ENCODE measurements around the gene RABGAP1L. TPM values are rescaled to one million over a fixed set of nuclear protein-coding genes. Genes with fewer than 3 reads are reported as not detected.
A peak's percentile ranks its signal among the peaks of the same experiment; 100 is the strongest.

RABGAP1L gene
- total RNA-seq, 6 experiments from 2014 or later: 11.7 to 23.1 (median 18.5) TPM

DNA sequence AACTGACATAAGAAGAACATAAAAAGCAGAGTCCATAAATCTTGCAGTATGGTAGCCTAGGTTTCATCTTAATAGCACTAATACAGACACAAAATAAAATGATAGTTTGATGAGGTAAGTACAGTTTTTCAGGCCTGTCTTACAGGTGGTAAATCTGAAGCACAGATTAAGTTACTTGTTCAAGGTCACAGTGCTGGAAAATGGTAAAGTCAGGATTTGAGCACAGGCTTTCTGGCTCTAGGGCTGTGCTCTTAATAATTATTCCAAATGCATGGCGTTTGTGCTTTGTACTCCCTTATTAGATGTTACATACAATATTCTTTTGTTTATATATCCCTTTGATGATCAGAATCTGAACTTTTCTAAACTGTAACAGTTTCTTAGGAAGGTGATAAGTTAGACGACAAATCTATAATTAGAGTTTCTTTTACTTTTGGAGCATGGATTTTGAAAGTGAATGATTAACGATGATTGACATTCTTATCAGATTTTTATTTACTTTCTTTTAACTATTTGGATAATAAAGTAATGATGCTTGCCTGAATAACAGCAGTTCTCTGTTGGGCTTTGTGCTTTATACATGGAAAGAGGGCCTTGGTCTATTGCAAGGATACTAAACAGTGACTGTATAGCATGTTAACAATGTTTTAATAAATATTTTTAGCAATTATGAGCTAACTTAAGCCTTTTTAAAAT is 738.9 kb downstream of the RABGAP1L start:
- H3K36me3 ChIP-seq: no peaks in the 10 kb centered on the region
- peaks cover 0 to 30% (median 3%) of the 10 kb centered on the region in 4 donors for H3K4me1 ChIP-seq
- H3K9me3 ChIP-seq: no peaks in the 10 kb centered on the region
- 27% methylated on average over 3 of the region's 3 CpGs for WGBS (ENCODE audit: insufficient coverage, low coverage, low lambda C conversion rate, missing lambda C conversion rate)
- TF ChIP-seq, protein P1, sequence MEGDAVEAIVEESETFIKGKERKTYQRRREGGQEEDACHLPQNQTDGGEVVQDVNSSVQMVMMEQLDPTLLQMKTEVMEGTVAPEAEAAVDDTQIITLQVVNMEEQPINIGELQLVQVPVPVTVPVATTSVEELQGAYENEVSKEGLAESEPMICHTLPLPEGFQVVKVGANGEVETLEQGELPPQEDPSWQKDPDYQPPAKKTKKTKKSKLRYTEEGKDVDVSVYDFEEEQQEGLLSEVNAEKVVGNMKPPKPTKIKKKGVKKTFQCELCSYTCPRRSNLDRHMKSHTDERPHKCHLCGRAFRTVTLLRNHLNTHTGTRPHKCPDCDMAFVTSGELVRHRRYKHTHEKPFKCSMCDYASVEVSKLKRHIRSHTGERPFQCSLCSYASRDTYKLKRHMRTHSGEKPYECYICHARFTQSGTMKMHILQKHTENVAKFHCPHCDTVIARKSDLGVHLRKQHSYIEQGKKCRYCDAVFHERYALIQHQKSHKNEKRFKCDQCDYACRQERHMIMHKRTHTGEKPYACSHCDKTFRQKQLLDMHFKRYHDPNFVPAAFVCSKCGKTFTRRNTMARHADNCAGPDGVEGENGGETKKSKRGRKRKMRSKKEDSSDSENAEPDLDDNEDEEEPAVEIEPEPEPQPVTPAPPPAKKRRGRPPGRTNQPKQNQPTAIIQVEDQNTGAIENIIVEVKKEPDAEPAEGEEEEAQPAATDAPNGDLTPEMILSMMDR (IDR thresholded peaks at IDR 0.05): no peak
- TF ChIP-seq POLR2A (IDR thresholded peaks at IDR 0.05): no peak
- no peaks in the 10 kb centered on the region for H3K27me3 ChIP-seq
- H3K27ac ChIP-seq: peak overlapping the region in 2 of 3 donors; percentile 5 to 29
- H3K4me3 ChIP-seq: no peak overlapping the region
- ATAC-seq: peak; percentile 54 to 75 (median 64)
- no peak for DNase-seq
- intact Hi-C loops (cut with DNase I): no loop called here

DNA sequence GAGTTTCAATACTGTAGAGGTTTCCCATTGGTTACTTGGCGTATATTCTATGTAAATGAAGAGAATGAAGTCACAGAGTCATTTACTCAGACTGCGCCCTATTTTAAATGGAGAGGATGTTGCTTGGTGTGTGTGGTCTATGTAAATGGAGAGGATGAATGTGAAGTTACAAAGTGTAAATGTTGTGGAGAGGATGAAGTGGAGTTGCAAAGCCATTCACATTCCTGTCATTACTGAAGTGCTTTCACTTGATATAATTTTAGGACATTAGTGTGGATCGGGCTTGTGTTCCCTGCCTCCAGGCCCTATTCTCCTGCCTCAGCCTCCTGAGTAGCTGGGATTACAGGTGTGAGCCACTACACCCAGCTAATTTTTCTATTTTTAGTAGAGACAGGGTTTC is 741.0 kb downstream of the RABGAP1L start:
- ATAC-seq (no peak), DNase-seq (no peak)
- no peak for TF ChIP-seq POLR2A (IDR thresholded peaks at IDR 0.05)
- TF ChIP-seq, protein P1 (IDR thresholded peaks at IDR 0.05): no peak
- Histone ChIP-seq H3K36me3 (no peaks in the 10 kb centered on the region), H3K4me3 (no peak overlapping the region), H3K27me3 (no peaks in the 10 kb centered on the region), H3K4me1 (peaks cover 0 to 20% (median 3%) of the 10 kb centered on the region in 4 donors), H3K27ac (no peak overlapping the region), H3K9me3 (no peaks in the 10 kb centered on the region)
- WGBS (ENCODE audit: insufficient coverage, low coverage, low lambda C conversion rate, missing lambda C conversion rate): 100% methylated on average over 3 of the region's 3 CpGs
- intact Hi-C loops (cut with DNase I): no loop called here

DNA sequence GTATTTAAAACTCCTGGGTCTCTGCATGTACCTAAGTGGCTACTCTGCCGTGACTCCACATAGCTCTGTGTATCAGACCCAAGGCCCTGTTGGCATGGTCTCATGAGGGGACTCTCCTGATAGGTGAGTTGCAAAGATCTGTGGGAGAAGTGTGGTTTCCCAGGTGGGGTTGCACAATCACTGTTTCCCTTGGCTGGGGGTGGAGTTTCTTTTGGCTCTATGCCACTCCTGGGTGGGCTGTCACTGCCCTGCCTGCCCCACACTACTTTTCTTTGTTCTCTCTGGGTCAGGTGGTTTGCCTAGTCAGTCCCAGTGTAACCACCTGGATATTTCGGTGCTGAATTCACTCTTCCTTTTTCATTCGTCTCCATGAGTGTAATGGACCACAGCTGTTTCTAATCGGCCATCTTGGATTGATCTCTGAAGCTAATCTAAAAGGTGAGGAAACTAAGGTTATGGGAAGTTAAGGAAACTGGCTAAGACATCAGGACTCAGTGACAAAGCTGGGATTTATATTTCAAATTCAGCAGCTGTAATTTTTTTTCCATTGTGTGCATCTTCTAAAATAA is 743.3 kb downstream of the RABGAP1L start:
- Histone ChIP-seq H3K4me1 (peaks cover 0 to 16% (median 3%) of the 10 kb centered on the region in 4 donors), H3K9me3 (no peaks in the 10 kb centered on the region), H3K36me3 (no peaks in the 10 kb centered on the region), H3K4me3 (no peak overlapping the region), H3K27me3 (no peaks in the 10 kb centered on the region), H3K27ac (no peak overlapping the region)
- WGBS (ENCODE audit: insufficient coverage, low coverage, low lambda C conversion rate, missing lambda C conversion rate): 66% methylated on average over 4 of the region's 4 CpGs
- TF ChIP-seq, protein P1 (IDR thresholded peaks at IDR 0.05): no peak
- no peak for TF ChIP-seq POLR2A (IDR thresholded peaks at IDR 0.05)
- DNase-seq (peak in 2 of 3 donors; percentile 46 to 54), ATAC-seq (peak; percentile 45 to 65 (median 58))
- intact Hi-C loops (cut with DNase I): no loop called here

DNA sequence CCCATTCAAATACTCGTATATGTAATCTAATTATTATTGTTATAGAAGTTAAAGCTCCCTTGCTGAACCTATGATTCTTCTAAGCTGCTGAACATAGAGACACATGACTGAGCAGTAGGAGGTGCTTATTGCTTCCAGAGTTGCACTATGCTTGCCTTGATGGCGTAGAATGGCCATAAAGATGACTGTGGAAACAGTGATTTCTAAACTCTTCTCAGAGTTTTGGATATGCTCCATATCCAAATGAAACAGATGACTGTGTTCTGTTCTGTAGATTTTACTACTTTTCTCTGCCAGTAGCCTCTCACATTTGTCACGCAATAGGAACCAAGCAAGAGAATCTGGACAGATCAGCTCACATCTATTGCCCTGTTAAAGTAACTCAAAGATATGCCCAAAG is 752.3 kb downstream of the RABGAP1L start:
- Histone ChIP-seq H3K27me3 (no peaks in the 10 kb centered on the region), H3K36me3 (no peaks in the 10 kb centered on the region), H3K4me1 (peaks cover 0 to under 1% (median 0%) of the 10 kb centered on the region in 4 donors), H3K9me3 (no peaks in the 10 kb centered on the region), H3K4me3 (no peak overlapping the region), H3K27ac (no peak overlapping the region)
- 98% methylated on average over 3 of the region's 3 CpGs for WGBS (ENCODE audit: insufficient coverage, low coverage, low lambda C conversion rate, missing lambda C conversion rate)
- no peak for DNase-seq
- TF ChIP-seq, protein P1 (IDR thresholded peaks at IDR 0.05): no peak
- no peak for TF ChIP-seq POLR2A (IDR thresholded peaks at IDR 0.05)
- ATAC-seq: no peak
- intact Hi-C loops (cut with DNase I): no loop called here

Data from right lobe of liver (tissue), 6 donors.